Measurements from ENCODE around the gene SNRNP27. TPM values are rescaled to one million over a fixed set of nuclear protein-coding genes. Genes with fewer than 3 reads are reported as not detected.

The SNRNP27 gene
- total and polyA plus RNA-seq, 8 donors: 5.8 to 70.6 (median 52.1) TPM

GRCh38 chr2:69914950-69915945, 21.5 kb downstream of the SNRNP27 start, which contains the start of gene MXD1:
Gene MXD1, plus strand, starts transcription at chr2:69915109. Its CDS starts 222 bp downstream, at chr2:69915331.
- Histone ChIP-seq H3K27me3 (no peaks in the 10 kb centered on the region), H3K36me3 (peaks cover 13 to 31% (median 24%) of the 10 kb centered on the region in 4 donors), H3K4me3 (peak within 1 kb of the TSS; percentile 81 to 93 (median 86)), H3K4me1 (peaks cover 18 to 65% (median 39%) of the 10 kb centered on the region in 4 donors), H3K27ac (peak within 1 kb of the TSS; percentile 95 to 99 (median 98)), H3K9me3 (no peaks in the 10 kb centered on the region)
- DNase-seq: peak; percentile 38 to 66
- TF ChIP-seq CTCF (IDR thresholded peaks at IDR 0.05): no peak
- TF ChIP-seq POLR2A (IDR thresholded peaks at IDR 0.05): peak in 2 of 4 donors; percentile 91 to 94
- TF ChIP-seq POLR2AphosphoS5 (IDR thresholded peaks at IDR 0.05): peak; percentile 70 to 95 (median 95)
- no peak for TF ChIP-seq EP300 (IDR thresholded peaks at IDR 0.05)
- intact Hi-C loops (cut with DNase I; ENCODE audit: low total_unique reads): loop anchor here (5.0 kb wide), 1 partner anchor 232 kb away; no protein-coding TSS in a partner anchor
- WGBS, 5 donors: 0 to 2% (median 1%) methylated on average over 18 to 81 of the region's 81 CpGs

- TF ChIP-seq EP300 (IDR thresholded peaks at IDR 0.05) (no peak), POLR2AphosphoS5 (IDR thresholded peaks at IDR 0.05) (no peak), CTCF (IDR thresholded peaks at IDR 0.05) (no peak), POLR2A (IDR thresholded peaks at IDR 0.05) (no peak)
- DNase-seq: peak in 1 of 2 donors; percentile 25
- Histone ChIP-seq H3K9me3 (no peaks in the 10 kb centered on the region), H3K4me3 (peak overlapping the region; percentile 81 to 93 (median 86)), H3K4me1 (peaks cover 18 to 70% (median 39%) of the 10 kb centered on the region in 4 donors), H3K27ac (peak overlapping the region in 4 of 5 donors; percentile 92 to 99 (median 95)), H3K36me3 (peaks cover 9 to 31% (median 24%) of the 10 kb centered on the region in 4 donors), H3K27me3 (no peaks in the 10 kb centered on the region)
- intact Hi-C loops (cut with DNase I; ENCODE audit: low total_unique reads): loop anchor here (5.0 kb wide), 1 partner anchor 231 kb away; no protein-coding TSS in a partner anchor
- WGBS, 5 donors: 10 to 29% (median 21%) methylated on average over 2 of the region's 2 CpGs
Measured at GRCh38 chr2:69916106-69916505, 22.4 kb downstream of the SNRNP27 start.

- WGBS, 5 donors: 24 to 38% (median 27%) methylated on average over 3 of the region's 3 CpGs
- peak overlapping the region in 4 of 5 donors; percentile 92 to 99 (median 95) for H3K27ac ChIP-seq
- no peaks in the 10 kb centered on the region for H3K27me3 ChIP-seq
- intact Hi-C loops (cut with DNase I; ENCODE audit: low total_unique reads): loop anchor here (5.0 kb wide), 1 partner anchor 229 kb away; no protein-coding TSS in a partner anchor
- H3K4me3 ChIP-seq: peak overlapping the region in 2 of 4 donors; percentile 90 to 93
- peak in 1 of 2 donors; percentile 51 for DNase-seq
- TF ChIP-seq POLR2AphosphoS5 (IDR thresholded peaks at IDR 0.05): peak; percentile 34 to 82 (median 71)
- TF ChIP-seq POLR2A (IDR thresholded peaks at IDR 0.05): no peak
- no peak for TF ChIP-seq EP300 (IDR thresholded peaks at IDR 0.05)
- TF ChIP-seq CTCF (IDR thresholded peaks at IDR 0.05): no peak
- H3K4me1 ChIP-seq: peaks cover 18 to 74% (median 39%) of the 10 kb centered on the region in 4 donors
- H3K9me3 ChIP-seq: no peaks in the 10 kb centered on the region
- H3K36me3 ChIP-seq: peaks cover 20 to 49% (median 39%) of the 10 kb centered on the region in 4 donors
Measured at GRCh38 chr2:69917852-69918251, 24.1 kb downstream of the SNRNP27 start.

GRCh38 chr2:69918401-69918800, 24.6 kb downstream of the SNRNP27 start:
- WGBS, 5 donors: 21 to 61% (median 34%) methylated on average over 3 of the region's 3 CpGs
- H3K4me3 ChIP-seq: peak overlapping the region in 2 of 4 donors; percentile 90 to 93
- no peak for TF ChIP-seq EP300 (IDR thresholded peaks at IDR 0.05)
- no peak for TF ChIP-seq POLR2AphosphoS5 (IDR thresholded peaks at IDR 0.05)
- no peak for TF ChIP-seq POLR2A (IDR thresholded peaks at IDR 0.05)
- TF ChIP-seq CTCF (IDR thresholded peaks at IDR 0.05): no peak
- no peak for DNase-seq
- H3K4me1 ChIP-seq: peaks cover 18 to 73% (median 37%) of the 10 kb centered on the region in 4 donors
- intact Hi-C loops (cut with DNase I; ENCODE audit: low total_unique reads): loop anchor here (5.0 kb wide), 1 partner anchor 229 kb away; no protein-coding TSS in a partner anchor
- H3K27me3 ChIP-seq: no peaks in the 10 kb centered on the region
- H3K36me3 ChIP-seq: peaks cover 20 to 54% (median 44%) of the 10 kb centered on the region in 4 donors
- H3K9me3 ChIP-seq: no peaks in the 10 kb centered on the region
- H3K27ac ChIP-seq: peak overlapping the region in 4 of 5 donors; percentile 92 to 99 (median 95)

Data from stomach (tissue), 9 donors.